Liver (tissue), 9 donors: ENCODE measurements around the gene NOX1. TPM values are rescaled to one million over a fixed set of nuclear protein-coding genes. Genes with fewer than 3 reads are reported as not detected.

ENCODE experiments used
- DNase-seq: peaks from one replicate; pipeline ENCODE4 v3.0.0-alpha.2; 2017; ENCODE audit warnings: low spot score
- H3K27ac ChIP-seq, 2 donors: one replicate each; pipeline ENCODE4 v1.7.0; 2013; ENCODE audit warnings: inconsistent platforms in 2 of 2, low read length in 2 of 2, control low read depth in 1 of 2, low read depth in 1 of 2, mild to moderate bottlenecking in 1 of 2
- H3K27me3 ChIP-seq, 4 donors: one replicate each; pipeline versions ENCODE4 v1.6.1 to v1.7.0; 2013; ENCODE audit warnings: low read length in 3 of 4, inconsistent platforms in 1 of 4, mild to moderate bottlenecking in 1 of 4, moderate library complexity in 1 of 4; ENCODE audit not compliant: control insufficient read depth in 4 of 4, insufficient read depth in 4 of 4
- H3K36me3 ChIP-seq, 4 donors: one replicate each; pipeline versions ENCODE4 v1.6.1 to v1.7.0; 2013; ENCODE audit warnings: low read length in 3 of 4, mild to moderate bottlenecking in 3 of 4, low read depth in 1 of 4, moderate library complexity in 1 of 4; ENCODE audit not compliant: control insufficient read depth in 4 of 4, insufficient read depth in 3 of 4
- H3K4me1 ChIP-seq, 4 donors: one replicate each; pipeline versions ENCODE4 v1.6.1 to v1.7.0; 2013; ENCODE audit warnings: low read length in 3 of 4, mild to moderate bottlenecking in 3 of 4, moderate library complexity in 1 of 4; ENCODE audit not compliant: control insufficient read depth in 4 of 4, insufficient read depth in 4 of 4
- H3K4me3 ChIP-seq, 3 donors: one replicate each; pipeline versions ENCODE4 v1.6.1 to v1.7.0; 2013; ENCODE audit warnings: low read length in 3 of 3, control low read depth in 1 of 3, low read depth in 1 of 3, mild to moderate bottlenecking in 1 of 3
- H3K9ac ChIP-seq, 2 donors: one replicate each; pipeline ENCODE4 v1.7.0; 2013; ENCODE audit warnings: low read length in 2 of 2, mild to moderate bottlenecking in 2 of 2, moderate library complexity in 2 of 2, control low read depth in 1 of 2, low read depth in 1 of 2
- H3K9me3 ChIP-seq, 4 donors: one replicate each; pipeline versions ENCODE4 v1.6.1 to v1.7.0; 2013; ENCODE audit warnings: low read length in 3 of 4; ENCODE audit not compliant: control insufficient read depth in 4 of 4
- ATF3 ChIP-seq: IDR thresholded peaks from 2 replicates; pipeline ENCODE4 v1.6.1; 2016; ENCODE audit warnings: antibody characterized with exemption
- CTCF ChIP-seq: fragments of 150-350 bp; IDR thresholded peaks from 2 replicates; pipeline ENCODE4 v1.5.1; 2017; ENCODE audit warnings: improper control_type of control experiment, low read depth, low read length; ENCODE audit not compliant: missing input control
- EGR1 ChIP-seq, 2 donors: IDR thresholded peaks; 2 replicates each; pipeline ENCODE4 v1.6.1; 2016 to 2018; ENCODE audit warnings: antibody characterized with exemption in 2 of 2, low read depth in 2 of 2
- FOXA1 ChIP-seq: IDR thresholded peaks from 2 replicates; pipeline ENCODE4 v1.6.1; 2016; ENCODE audit warnings: antibody characterized with exemption
- FOXA2 ChIP-seq: IDR thresholded peaks from 2 replicates; pipeline ENCODE4 v1.6.1; 2016; ENCODE audit warnings: antibody characterized with exemption
- GABPA ChIP-seq, 2 donors: IDR thresholded peaks in 1 of 2; conservative IDR thresholded peaks in 1 of 2; 2 replicates each; pipeline ENCODE4 v1.6.1; 2016; ENCODE audit warnings: antibody characterized with exemption in 2 of 2, mild to moderate bottlenecking in 1 of 2, moderate library complexity in 1 of 2
- HNF4A ChIP-seq, 2 donors: conservative IDR thresholded peaks; 2 replicates each; pipeline ENCODE4 v1.6.1; 2016; ENCODE audit warnings: antibody characterized with exemption in 2 of 2, mild to moderate bottlenecking in 2 of 2
- HNF4G ChIP-seq: IDR thresholded peaks from 2 replicates; pipeline ENCODE4 v1.6.1; 2016; ENCODE audit warnings: antibody characterized with exemption
- JUND ChIP-seq, 2 donors: IDR thresholded peaks; 2 replicates each; pipeline ENCODE4 v1.6.1; 2016; ENCODE audit warnings: antibody characterized with exemption in 2 of 2
- MAX ChIP-seq: IDR thresholded peaks from 2 replicates; pipeline ENCODE4 v1.6.1; 2016; ENCODE audit warnings: antibody characterized with exemption
- NR2F2 ChIP-seq: IDR thresholded peaks from 2 replicates; pipeline ENCODE4 v1.6.1; 2016; ENCODE audit warnings: antibody characterized with exemption
- RAD21 ChIP-seq, 2 donors: IDR thresholded peaks; 2 replicates each; pipeline ENCODE4 v1.6.1; 2016; ENCODE audit warnings: antibody characterized with exemption in 2 of 2, mild to moderate bottlenecking in 2 of 2
- REST ChIP-seq: IDR thresholded peaks from 2 replicates; pipeline ENCODE4 v1.6.1; 2016; ENCODE audit warnings: antibody characterized with exemption, mild to moderate bottlenecking
- RXRA ChIP-seq, 2 donors: IDR thresholded peaks; 2 replicates each; pipeline ENCODE4 v1.6.1; 2017 to 2018; ENCODE audit warnings: antibody characterized with exemption in 2 of 2, mild to moderate bottlenecking in 1 of 2
- SP1 ChIP-seq: IDR thresholded peaks from 2 replicates; pipeline ENCODE4 v1.6.1; 2018; ENCODE audit warnings: antibody characterized with exemption, mild to moderate bottlenecking
- TAF1 ChIP-seq: conservative IDR thresholded peaks from 2 replicates; pipeline ENCODE4 v1.6.1; 2016; ENCODE audit warnings: antibody characterized with exemption, mild to moderate bottlenecking
- YY1 ChIP-seq: IDR thresholded peaks from 2 replicates; pipeline ENCODE4 v1.6.1; 2016; ENCODE audit warnings: antibody characterized with exemption, mild to moderate bottlenecking
- ZBTB33 ChIP-seq: IDR thresholded peaks from 2 replicates; pipeline ENCODE4 v1.6.1; 2016; ENCODE audit warnings: antibody characterized with exemption
- whole genome bisulfite sequencing: extraction: QIAGEN DNeasy Blood & Tissue Kit; methylation state at CpG from one replicate; pipeline ENCODE4 v1.1.7; 2013; 5-methylcytosine and 5-hydroxymethylcytosine counted together
- polyA plus RNA-seq, 2 donors: library from polyadenylated mRNA; stranded (reverse) in 1 of 2; unstranded in 1 of 2; fragments of 200-250 nt in 1 of 2; fragments of >200 nt in 1 of 2; fragmentation: Nextera tagmentation in 1 of 2; extraction: Ambion mirVana in 1 of 2; gene quantifications; one replicate each; pipeline versions ENCODE4 v1.2.1 to v1.2.3, GENCODE V29; 2013 to 2015
- total RNA-seq, 2 donors: library from RNA; depleted of rRNA; stranded (reverse); fragments of >200 nt; gene quantifications; one replicate each; pipeline ENCODE4 v1.2.3, GENCODE V29; 2014
- donor health status: healthy.
- donor health status: healthy.
- donor health status: healthy.
- donor health status: healthy.
- donor health status: healthy.

The NOX1 gene
- total RNA-seq, result not detected
- under 1 TPM in 1 of 2 donors, not detected in 1; 0.36 TPM for polyA plus RNA-seq

GRCh38 chrX:100874325-100874724 is at the start of gene NOX1:
NOX1 (minus strand) TSS chrX:100874359; CDS start chrX:100874139, 220 bp downstream.
- Histone ChIP-seq H3K4me1 (no peaks in the 10 kb centered on the region), H3K27me3 (no peaks in the 10 kb centered on the region), H3K9ac (no peak within 1 kb of the TSS), H3K4me3 (no peak within 1 kb of the TSS), H3K27ac (no peak within 1 kb of the TSS), H3K9me3 (no peaks in the 10 kb centered on the region), H3K36me3 (no peaks in the 10 kb centered on the region)
- DNase-seq, result no peak
- TF ChIP-seq ATF3, result no peak
- TF ChIP-seq JUND (IDR thresholded peaks at IDR 0.05), result no peak
- TF ChIP-seq FOXA2, result no peak
- no peak for TF ChIP-seq EGR1 (IDR thresholded peaks at IDR 0.05; ENCODE audit: low read depth in 2 of 2)
- TF ChIP-seq HNF4G, result no peak
- no peak for TF ChIP-seq RXRA (IDR thresholded peaks at IDR 0.05)
- TF ChIP-seq FOXA1, result no peak
- no peak for TF ChIP-seq RAD21 (IDR thresholded peaks at IDR 0.05)
- TF ChIP-seq REST, result no peak
- TF ChIP-seq YY1, result no peak
- no peak for TF ChIP-seq CTCF
- TF ChIP-seq NR2F2, result no peak
- no peak for TF ChIP-seq GABPA (IDR thresholded peaks at IDR 0.05 in 1 of 2, conservative IDR thresholded peaks at IDR 0.05 in 1 of 2)
- TF ChIP-seq SP1, result no peak
- no peak for TF ChIP-seq MAX
- 21% methylated on average over 2 of the region's 2 CpGs for WGBS

GRCh38 chrX:100915562-100915961 is 41.4 kb upstream of the NOX1 start:
- Histone ChIP-seq H3K4me3 (no peak overlapping the region), H3K27ac (no peak overlapping the region), H3K27me3 (no peaks in the 10 kb centered on the region), H3K9ac (no peak overlapping the region), H3K9me3 (no peaks in the 10 kb centered on the region), H3K36me3 (no peaks in the 10 kb centered on the region), H3K4me1 (no peaks in the 10 kb centered on the region)
- no peak for DNase-seq
- WGBS, result 75% methylated on average over 2 of the region's 2 CpGs
- TF ChIP-seq MAX (no peak), FOXA1 (no peak), RAD21 (IDR thresholded peaks at IDR 0.05) (no peak), CTCF (no peak), YY1 (no peak), TAF1 (no peak), EGR1 (IDR thresholded peaks at IDR 0.05; ENCODE audit: low read depth in 2 of 2) (no peak), JUND (IDR thresholded peaks at IDR 0.05) (no peak), HNF4A (conservative IDR thresholded peaks at IDR 0.05) (no peak), GABPA (IDR thresholded peaks at IDR 0.05 in 1 of 2, conservative IDR thresholded peaks at IDR 0.05 in 1 of 2) (no peak), ATF3 (no peak), SP1 (no peak), ZBTB33 (no peak), HNF4G (no peak)
